NK-92 treated with Interleukin-12 subunit alpha and Interleukin-12 subunit beta, amount 100 ng/mL, for 24 hours (cell line): ENCODE results near the gene TP53I13.

Source experiments
- DNase-seq: peaks from one replicate; lab custom pipeline; 2025; lab: John Stamatoyannopoulos, UW

TP53I13 gene

GRCh38 chr17:29567554-29568330, 759 bp upstream of the TP53I13 start:
- peak; percentile 62 for DNase-seq

- no peak for DNase-seq
Measured at GRCh38 chr17:29569245-29569950, 897 bp downstream of the TP53I13 start.

GRCh38 chr17:29570521-29570920, 2.0 kb downstream of the TP53I13 start:
- no peak for DNase-seq

- DNase-seq: no peak
Measured at GRCh38 chr17:29571486-29571882, 3.0 kb downstream of the TP53I13 start.

- no peak for DNase-seq
Measured at GRCh38 chr17:29571883-29572681, 3.6 kb downstream of the TP53I13 start.

GRCh38 chr17:29572691-29573557, 4.4 kb downstream of the TP53I13 start:
- DNase-seq: no peak

GRCh38 chr17:29573558-29573869, 5.0 kb downstream of the TP53I13 start:
- no peak for DNase-seq

- DNase-seq: no peak
Measured at GRCh38 chr17:29573871-29574731, 5.6 kb downstream of the TP53I13 start.

GRCh38 chr17:29574732-29575510, 6.4 kb downstream of the TP53I13 start:
- DNase-seq: no peak

- DNase-seq: no peak
Measured at GRCh38 chr17:29575511-29576213, 7.2 kb downstream of the TP53I13 start.

GRCh38 chr17:29576214-29577000, 7.9 kb downstream of the TP53I13 start:
- DNase-seq: no peak

GRCh38 chr17:29577001-29577370, 8.5 kb downstream of the TP53I13 start:
- no peak for DNase-seq

GRCh38 chr17:29577385-29578211, 9.1 kb downstream of the TP53I13 start:
- no peak for DNase-seq

- no peak for DNase-seq
Measured at GRCh38 chr17:29578626-29579485, 10.4 kb downstream of the TP53I13 start.

- DNase-seq: peak; percentile 59
Measured at GRCh38 chr17:29579866-29580771, 11.6 kb downstream of the TP53I13 start.
